HEK293 (cell line): ENCODE results near the gene ANKRD28.

Source experiments
- CTCF ChIA-PET: fragments of 350-600 bp; formaldehyde crosslinking; extraction: SDS; loops from one replicate; lab custom pipeline; 2021; ENCODE audit warnings: antibody characterized with exemption; lab: Yijun Ruan, JAX
- POLR2A ChIA-PET: fragments of 300-600 bp; formaldehyde crosslinking; extraction: SDS; loops from one replicate; lab custom pipeline; 2020; ENCODE audit warnings: antibody characterized with exemption, inconsistent platforms; lab: Yijun Ruan, JAX
- H3K27ac ChIP-seq: fragments of 200-500 bp; sonication (Bioruptor generic); 2 replicates; pipeline ENCODE4 v1.5.1; 2014; ENCODE audit warnings: low read depth, low read length, control low read depth, inconsistent platforms; ENCODE audit errors: extremely low read depth
- H3K36me3 ChIP-seq, 2 experiments: fragments of 200-500 bp in 1 of 2; sonication (Bioruptor generic) in 1 of 2; 1 replicate in 1 of 2; 2 replicates in 1 of 2; pipeline ENCODE4 v1.5.1; 2014 to 2017; ENCODE audit warnings: inconsistent platforms in 2 of 2, low read length in 2 of 2; ENCODE audit not compliant: control insufficient read depth in 2 of 2, insufficient read depth in 1 of 2
- H3K4me1 ChIP-seq: fragments of 200-500 bp; sonication (Bioruptor generic); 2 replicates; pipeline ENCODE4 v1.5.1; 2014; ENCODE audit warnings: mild to moderate bottlenecking, low read length, inconsistent platforms; ENCODE audit not compliant: control insufficient read depth, insufficient read depth
- H3K4me3 ChIP-seq: 2 replicates; pipeline ENCODE4 v1.5.1; 2011; ENCODE audit warnings: low read depth, mild to moderate bottlenecking, control low read depth, low read length, moderate library complexity
- H3K9me3 ChIP-seq: fragments of 200-500 bp; sonication (Bioruptor generic); 2 replicates; pipeline ENCODE4 v1.5.1; 2014; ENCODE audit warnings: low read depth, low read length, inconsistent platforms; ENCODE audit not compliant: control insufficient read depth, insufficient read depth
- FEZF1 ChIP-seq: fragments of 450-650 bp; formaldehyde crosslinking; IDR thresholded peaks from 2 replicates; pipeline ENCODE4 v1.5.1; 2016; ENCODE audit warnings: missing biosample characterization, missing genetic modification characterization
- GLI4 ChIP-seq: fragments of 450-650 bp; formaldehyde crosslinking; IDR thresholded peaks from 2 replicates; pipeline ENCODE4 v1.5.1; 2016; ENCODE audit warnings: missing biosample characterization, missing genetic modification characterization
- HOXA7 ChIP-seq: sonication (generic); formaldehyde crosslinking; IDR thresholded peaks from 2 replicates; pipeline ENCODE4 v1.8.1; 2022; ENCODE audit warnings: missing genetic modification reagents, borderline replicate concordance
- KLF10 ChIP-seq: fragments of 450-650 bp; IDR thresholded peaks from 2 replicates; pipeline ENCODE4 v1.5.1; 2018; ENCODE audit warnings: missing biosample characterization, mild to moderate bottlenecking, missing genetic modification characterization
- PBX3 ChIP-seq: sonication (generic); formaldehyde crosslinking; IDR thresholded peaks from 2 replicates; pipeline ENCODE4 v1.8.1; 2022; ENCODE audit warnings: mild to moderate bottlenecking, moderate library complexity, missing genetic modification reagents
- PRDM1 ChIP-seq: fragments of 450-650 bp; formaldehyde crosslinking; IDR thresholded peaks from 2 replicates; pipeline ENCODE4; 2016; ENCODE audit warnings: missing biosample characterization, missing genetic modification characterization
- PRDM6 ChIP-seq: fragments of 450-650 bp; formaldehyde crosslinking; IDR thresholded peaks from 2 replicates; pipeline ENCODE4 v1.5.1; 2017; ENCODE audit warnings: missing biosample characterization, missing genetic modification characterization
- SETDB1 ChIP-seq: IDR thresholded peaks from one replicate; pipeline ENCODE4 v1.6.1; 2017; ENCODE audit warnings: mild to moderate bottlenecking, low read length, moderate library complexity, mixed read lengths; ENCODE audit not compliant: insufficient read length
- SP2 ChIP-seq: fragments of 450-650 bp; formaldehyde crosslinking; IDR thresholded peaks from 2 replicates; pipeline ENCODE4 v1.5.1; 2016; ENCODE audit warnings: missing biosample characterization, missing genetic modification characterization
- SP3 ChIP-seq: fragments of 450-650 bp; formaldehyde crosslinking; IDR thresholded peaks from 2 replicates; pipeline ENCODE4 v1.5.1; 2016; ENCODE audit warnings: missing biosample characterization, missing genetic modification characterization
- SP7 ChIP-seq: fragments of 450-650 bp; formaldehyde crosslinking; IDR thresholded peaks from 2 replicates; pipeline ENCODE4 v1.5.1; 2016; ENCODE audit warnings: missing biosample characterization, missing genetic modification characterization
- YY1 ChIP-seq: fragments of 450-650 bp; formaldehyde crosslinking; IDR thresholded peaks from 2 replicates; pipeline ENCODE4 v1.5.1; 2018; ENCODE audit warnings: missing biosample characterization, missing genetic modification characterization
- ZBTB6 ChIP-seq: fragments of 450-650 bp; formaldehyde crosslinking; IDR thresholded peaks from 2 replicates; pipeline ENCODE4 v1.5.1; 2017; ENCODE audit warnings: missing biosample characterization, missing genetic modification characterization
- ZFHX2 ChIP-seq: fragments of 450-650 bp; formaldehyde crosslinking; conservative IDR thresholded peaks from 2 replicates; pipeline ENCODE4 v1.5.1; 2016; ENCODE audit warnings: missing biosample characterization, missing genetic modification characterization
- ZNF133 ChIP-seq: fragments of 450-650 bp; formaldehyde crosslinking; IDR thresholded peaks from 2 replicates; pipeline ENCODE4 v1.5.1; 2016; ENCODE audit warnings: missing biosample characterization, missing genetic modification characterization
- ZNF175 ChIP-seq: fragments of 450-650 bp; formaldehyde crosslinking; IDR thresholded peaks from 2 replicates; pipeline ENCODE4 v1.5.1; 2016; ENCODE audit warnings: missing biosample characterization, missing genetic modification characterization
- ZNF23 ChIP-seq: fragments of 450-650 bp; formaldehyde crosslinking; IDR thresholded peaks from 2 replicates; pipeline ENCODE4 v1.5.1; 2016; ENCODE audit warnings: missing biosample characterization, missing genetic modification characterization, borderline replicate concordance
- ZNF341 ChIP-seq: fragments of 450-650 bp; formaldehyde crosslinking; IDR thresholded peaks from 2 replicates; pipeline ENCODE4; 2016; ENCODE audit warnings: low read depth, missing biosample characterization, missing genetic modification characterization
- ZNF362 ChIP-seq: fragments of 450-650 bp; formaldehyde crosslinking; IDR thresholded peaks from 2 replicates; pipeline ENCODE4 v1.5.1; 2016; ENCODE audit warnings: missing biosample characterization, missing genetic modification characterization
- ZNF394 ChIP-seq: fragments of 450-650 bp; formaldehyde crosslinking; IDR thresholded peaks from 2 replicates; pipeline ENCODE4 v1.5.1; 2016; ENCODE audit warnings: missing biosample characterization, missing genetic modification characterization, mild to moderate bottlenecking, moderate library complexity, borderline replicate concordance
- ZNF449 ChIP-seq: fragments of 450-650 bp; formaldehyde crosslinking; IDR thresholded peaks from 2 replicates; pipeline ENCODE4 v1.5.1; 2017; ENCODE audit warnings: missing biosample characterization, mild to moderate bottlenecking, missing genetic modification characterization, moderate library complexity
- ZNF473 ChIP-seq: fragments of 450-650 bp; formaldehyde crosslinking; IDR thresholded peaks from 2 replicates; pipeline ENCODE4 v1.5.1; 2017; ENCODE audit warnings: missing biosample characterization, missing genetic modification characterization
- ZNF596 ChIP-seq: fragments of 450-650 bp; IDR thresholded peaks from 2 replicates; pipeline ENCODE4 v1.5.0; 2018; ENCODE audit warnings: missing biosample characterization, mild to moderate bottlenecking, missing genetic modification characterization, moderate library complexity
- ZNF600 ChIP-seq: fragments of 450-650 bp; formaldehyde crosslinking; IDR thresholded peaks from 2 replicates; pipeline ENCODE4 v1.5.1; 2016; ENCODE audit warnings: missing biosample characterization, missing genetic modification characterization
- ZNF654 ChIP-seq: fragments of 450-650 bp; formaldehyde crosslinking; IDR thresholded peaks from 2 replicates; pipeline ENCODE4 v1.5.1; 2016; ENCODE audit warnings: low read depth, missing biosample characterization, missing genetic modification characterization
- ZNF76 ChIP-seq: fragments of 450-650 bp; formaldehyde crosslinking; IDR thresholded peaks from 2 replicates; pipeline ENCODE4; 2016; ENCODE audit warnings: low read depth, missing biosample characterization, missing genetic modification characterization, borderline replicate concordance
- ZNF843 ChIP-seq: fragments of 450-650 bp; formaldehyde crosslinking; IDR thresholded peaks from 2 replicates; pipeline ENCODE4 v1.5.1; 2016; ENCODE audit warnings: missing biosample characterization, missing genetic modification characterization

The ANKRD28 gene

GRCh38 chr3:15635121-15635661 is 162.6 kb downstream of the ANKRD28 start:
- H3K9me3 ChIP-seq = no peaks in the 10 kb centered on the region
- ChIA-PET POLR2A (interaction anchor here (0.6 kb wide), 1 partner anchor 416 kb away, joined by 4 read pairs; no protein-coding TSS in a partner anchor), CTCF (interaction anchor here (0.7 to 1.9 kb wide), 3 partner anchors 11 to 414 kb away, joined by 3 to 4 read pairs (median 3); no protein-coding TSS in a partner anchor)
- TF ChIP-seq KLF10 (tag by site-specific recombination) = no peak
- TF ChIP-seq ZNF175 (tag by site-specific recombination) = no peak
- TF ChIP-seq FEZF1 = no peak
- TF ChIP-seq ZNF133 = no peak
- TF ChIP-seq ZNF843 = no peak
- TF ChIP-seq PRDM6 (tag by site-specific recombination) = no peak
- no peak for TF ChIP-seq PBX3 (CRISPR knock-in tag)
- TF ChIP-seq ZNF596 (tag by site-specific recombination) = no peak
- TF ChIP-seq ZNF394 (tag by site-specific recombination) = no peak
- TF ChIP-seq ZNF654 = no peak
- H3K36me3 ChIP-seq = no peaks in the 10 kb centered on the region
- peaks cover 43% of the 10 kb centered on the region for H3K4me1 ChIP-seq
- H3K4me3 ChIP-seq = no peak overlapping the region
- no peak overlapping the region for H3K27ac ChIP-seq

- H3K4me1 ChIP-seq = peaks cover 43% of the 10 kb centered on the region
- no peak overlapping the region for H3K27ac ChIP-seq
- TF ChIP-seq ZNF449 (tag by site-specific recombination) (no peak), SP2 (tag by site-specific recombination) (no peak), ZFHX2 (tag by site-specific recombination) (no peak), HOXA7 (CRISPR knock-in tag) (no peak), GLI4 (tag by site-specific recombination) (no peak), ZNF341 (tag by site-specific recombination) (no peak), YY1 (tag by site-specific recombination) (no peak), ZNF23 (no peak), ZNF362 (tag by site-specific recombination) (no peak), ZNF76 (no peak), ZBTB6 (tag by site-specific recombination) (no peak), SETDB1 (no peak), ZNF600 (tag by site-specific recombination) (no peak), PRDM1 (tag by site-specific recombination) (no peak), SP3 (tag by site-specific recombination) (no peak), ZNF473 (tag by site-specific recombination) (no peak), SP7 (no peak)
- TF ChIP-seq, all 188 proteins: peak for 0
- H3K9me3 ChIP-seq = no peaks in the 10 kb centered on the region
- no peaks in the 10 kb centered on the region for H3K36me3 ChIP-seq
- ChIA-PET POLR2A (interaction anchor here (0.6 to 1.9 kb wide), 2 partner anchors 33 to 416 kb away, joined by 4 read pairs; partner anchors contain the start of genes BTD and HACL1), CTCF (interaction anchor here (0.5 to 1.9 kb wide), 3 partner anchors 11 to 313 kb away, joined by 3 to 4 read pairs (median 3); no protein-coding TSS in a partner anchor)
- no peak overlapping the region for H3K4me3 ChIP-seq
These were observed 163.1 kb downstream of the ANKRD28 start for GRCh38 chr3:15634671-15635070.
